GM18909 (cell line): ENCODE results near the gene FEZF2.

Experiments
- ATAC-seq: cut with Tn5 transposase; IDR thresholded peaks from one replicate; pipeline ENCODE4 v1.9.1; 2021; ENCODE audit warnings: mild to moderate bottlenecking; ENCODE audit not compliant: unreplicated experiment, poor library complexity

Gene FEZF2

GRCh38 chr3:62373714-62374333, 474 bp upstream of the FEZF2 start:
- no peak for ATAC-seq

DNA sequence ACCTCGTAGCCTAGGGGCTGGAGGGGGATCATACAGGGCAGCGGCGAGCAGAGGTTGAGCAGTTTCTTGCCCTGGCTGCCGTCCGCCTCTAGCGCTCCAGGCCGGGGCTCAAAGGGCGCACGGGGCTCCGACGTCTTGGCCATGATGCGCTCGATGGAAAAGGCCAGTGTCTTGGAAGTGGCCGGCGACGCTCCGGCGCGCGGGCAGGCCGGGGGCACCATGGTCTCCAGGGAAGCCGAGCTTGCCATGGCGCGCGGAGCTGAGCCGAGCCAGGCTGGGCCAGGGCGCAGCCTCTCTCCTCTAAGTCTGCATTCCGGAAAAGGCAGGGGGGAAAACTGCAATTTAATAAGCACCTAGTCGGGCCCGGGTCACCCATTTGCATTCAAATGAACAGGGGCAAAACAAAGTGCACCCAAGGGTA, 719 bp downstream of the FEZF2 start:
- no peak for ATAC-seq

GRCh38 chr3:62371720-62372591, 1.4 kb downstream of the FEZF2 start:
- ATAC-seq, result no peak

- no peak for ATAC-seq
Observed at GRCh38 chr3:62370858-62371719, 2.3 kb downstream of the FEZF2 start.

GRCh38 chr3:62370112-62370857, 3.1 kb downstream of the FEZF2 start:
- no peak for ATAC-seq

DNA sequence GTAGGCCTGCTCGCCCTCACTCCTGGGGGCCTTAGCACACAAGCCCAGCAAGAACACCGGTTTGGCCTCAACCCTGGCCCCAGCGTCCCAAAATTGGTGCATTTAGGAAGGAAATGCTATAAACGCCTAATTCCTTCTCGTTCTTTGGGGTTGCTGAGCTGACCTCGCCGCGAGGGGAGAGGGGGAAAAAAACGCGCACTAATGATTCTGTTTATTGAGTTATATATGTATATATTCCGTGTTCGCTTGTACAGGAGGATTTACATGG, 3.9 kb downstream of the FEZF2 start:
- no peak for ATAC-seq

DNA sequence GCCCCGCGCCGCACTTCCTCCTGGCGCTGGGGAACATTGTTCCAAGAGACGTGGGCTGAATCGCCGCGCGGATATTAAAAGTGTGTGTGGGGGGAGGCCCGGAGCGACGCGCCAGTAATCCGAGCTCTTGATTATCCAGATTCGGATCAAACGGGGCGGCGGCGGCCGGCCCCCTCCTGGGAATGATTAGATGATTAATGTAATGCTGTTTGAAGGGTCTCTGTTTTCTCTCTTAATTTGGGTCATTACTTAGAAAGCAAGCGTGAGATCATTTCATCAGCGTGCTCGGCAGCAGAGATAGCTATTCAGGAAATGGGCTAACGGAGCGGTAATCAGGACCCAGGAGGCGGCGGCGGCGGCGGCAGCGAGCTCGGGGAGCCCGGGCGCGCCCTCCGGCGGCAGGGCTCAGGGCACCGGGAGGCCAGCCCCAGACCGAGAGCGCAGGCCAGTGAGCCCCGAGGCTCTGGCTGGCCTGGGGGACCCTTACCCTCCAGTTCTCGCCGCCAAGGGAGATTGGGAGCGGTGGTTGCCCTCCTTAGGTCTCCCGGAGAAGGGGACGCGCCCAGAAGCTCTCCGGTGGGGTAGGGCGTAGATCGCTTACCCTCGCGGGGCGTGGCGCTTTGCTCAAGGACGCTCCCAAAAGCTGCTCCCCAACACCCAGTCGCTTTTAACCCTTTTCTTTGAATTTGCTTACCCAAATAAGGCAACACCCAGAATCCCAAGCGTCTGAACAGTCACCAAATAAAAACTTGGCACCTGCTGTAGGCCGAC, 4.5 kb downstream of the FEZF2 start:
- no peak for ATAC-seq

DNA sequence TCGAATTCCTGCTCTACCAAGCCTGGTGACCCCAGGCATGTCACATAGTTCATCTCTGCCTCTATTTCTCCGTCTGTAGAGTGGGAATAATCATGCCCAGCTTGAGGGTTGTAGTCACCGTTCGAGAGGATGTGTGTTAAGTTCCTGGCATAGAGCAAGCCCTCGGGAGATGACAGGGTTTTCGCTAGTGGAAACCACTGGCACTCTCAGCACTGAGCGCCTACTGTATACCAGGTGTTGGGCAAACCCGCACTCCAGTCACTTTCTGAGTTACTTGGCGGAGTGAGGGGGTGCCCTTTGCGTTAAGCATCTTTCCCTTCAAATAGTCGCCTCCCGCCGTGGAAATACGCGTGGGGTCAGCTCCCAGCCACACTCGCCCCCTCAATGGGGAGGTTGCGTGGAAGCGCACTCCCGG, 5.1 kb downstream of the FEZF2 start:
- no peak for ATAC-seq

DNA sequence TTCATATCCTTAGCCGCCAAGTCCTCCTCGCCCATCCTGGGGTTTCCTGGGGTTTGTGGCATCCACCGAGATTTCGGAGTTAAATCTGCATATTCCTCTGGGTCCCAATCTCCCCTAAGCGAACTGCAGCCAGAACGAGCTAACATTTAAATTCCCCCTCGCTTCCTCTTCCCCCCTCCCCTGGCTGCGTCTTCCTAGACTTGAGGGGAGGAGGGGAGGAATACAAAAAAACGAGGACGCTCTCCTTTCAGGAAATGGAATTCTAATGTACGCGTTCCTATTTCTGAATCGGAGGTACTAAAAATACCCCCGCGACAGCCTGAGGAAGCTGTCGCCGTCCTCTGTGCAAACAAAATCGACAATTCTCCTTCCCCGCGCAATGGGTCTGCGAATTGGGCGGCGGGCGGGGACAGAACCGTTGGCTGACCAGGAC, 5.6 kb downstream of the FEZF2 start:
- ATAC-seq, result no peak

GRCh38 chr3:62366126-62366484, 7.2 kb downstream of the FEZF2 start:
- no peak for ATAC-seq

- ATAC-seq, result no peak
Observed at GRCh38 chr3:62365391-62366125, 7.8 kb downstream of the FEZF2 start.

- no peak for ATAC-seq
Observed at GRCh38 chr3:62364191-62364590, 9.2 kb downstream of the FEZF2 start.

DNA sequence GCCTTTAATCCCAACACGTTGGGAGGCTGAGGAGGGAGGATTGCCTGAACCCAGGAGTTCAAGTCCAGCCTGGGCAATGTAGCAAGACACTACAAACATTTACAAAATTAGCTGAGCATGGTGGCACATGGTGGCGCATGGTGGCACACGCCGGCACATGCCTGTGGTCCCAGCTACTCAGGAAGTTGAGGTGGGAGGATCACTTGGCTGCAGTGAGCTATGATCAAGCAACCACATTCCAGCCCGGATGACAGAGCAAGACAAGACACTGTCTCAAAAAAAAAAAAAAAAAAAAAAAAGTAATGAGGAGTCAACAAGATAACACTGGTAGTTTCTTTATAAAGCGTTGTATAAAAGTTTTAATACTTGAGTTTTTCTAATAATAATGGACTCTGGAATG, 10.1 kb downstream of the FEZF2 start:
- ATAC-seq, result no peak

DNA sequence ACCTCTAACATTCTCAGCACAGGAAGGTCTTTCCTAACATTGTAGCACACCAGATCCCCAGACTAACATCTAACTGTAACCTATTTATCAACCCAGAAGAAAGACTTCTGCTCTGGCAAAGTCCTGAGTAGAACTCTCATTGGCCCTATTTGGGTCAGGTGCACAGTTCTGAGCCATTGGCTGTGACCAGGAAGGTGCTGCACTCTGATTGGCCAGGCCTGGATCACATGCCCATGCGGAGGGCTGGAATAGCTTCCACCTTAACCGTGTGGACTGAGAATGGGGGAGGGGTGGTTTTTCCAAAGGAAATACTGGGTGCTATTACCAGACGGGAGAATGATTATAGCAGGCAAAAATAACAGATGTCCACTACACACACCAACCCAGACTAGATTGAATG, 11.5 kb downstream of the FEZF2 start:
- ATAC-seq, result peak; percentile 24

DNA sequence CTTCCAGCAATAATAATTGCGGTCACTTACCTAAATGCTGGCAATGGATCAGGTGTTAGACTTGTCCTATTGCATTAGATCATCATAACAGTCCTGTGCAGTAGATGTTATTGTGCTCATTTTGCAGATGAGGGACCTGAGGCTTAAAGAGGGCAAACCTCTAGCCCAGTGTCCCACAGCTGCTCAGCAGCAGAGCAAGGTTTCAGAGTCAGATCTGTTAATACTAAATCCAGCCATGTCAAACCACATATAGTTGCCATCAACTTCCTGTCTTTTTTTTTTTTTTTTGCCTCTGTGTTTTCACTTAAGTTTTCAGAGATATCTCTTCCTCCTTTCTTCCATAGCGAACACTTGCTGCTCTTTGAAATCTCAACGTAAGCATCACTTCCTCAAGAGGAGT, 12.1 kb downstream of the FEZF2 start:
- peak; percentile 98 for ATAC-seq

DNA sequence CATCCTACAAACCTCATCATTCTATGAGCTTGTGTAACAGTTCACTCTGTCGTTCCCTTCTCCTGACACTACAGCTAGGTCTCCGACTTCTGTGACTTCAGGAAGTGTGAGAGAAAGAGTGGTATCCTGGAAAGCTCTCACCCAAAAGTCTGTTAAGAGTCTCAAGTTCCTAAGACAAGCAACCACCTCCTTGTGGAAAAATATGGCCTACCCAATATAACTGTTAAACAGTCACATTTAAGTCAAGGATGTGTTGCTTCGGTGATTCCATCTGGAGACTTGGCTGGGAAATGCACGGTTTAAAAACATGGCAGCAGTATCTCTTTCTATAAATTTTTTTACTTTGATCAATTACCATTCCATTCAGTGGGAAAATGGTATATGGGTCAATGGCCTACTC, 13.8 kb downstream of the FEZF2 start:
- no peak for ATAC-seq

- ATAC-seq, result no peak
Observed at GRCh38 chr3:62356356-62356755, 17.0 kb downstream of the FEZF2 start.

GRCh38 chr3:62355703-62356102, 17.6 kb downstream of the FEZF2 start:
- ATAC-seq, result no peak

- ATAC-seq, result no peak
Observed at GRCh38 chr3:62343755-62344154, 29.6 kb downstream of the FEZF2 start.
